HG02678 (cell line): Measurements from ENCODE around the gene MAD1L1.
A peak's percentile ranks its signal among the peaks of the same experiment; 100 is the strongest.

ENCODE experiments used
- ATAC-seq: cut with Tn5 transposase; IDR thresholded peaks from one replicate; pipeline ENCODE4 v1.9.1; 2021; ENCODE audit warnings: mild to moderate bottlenecking, moderate library complexity; ENCODE audit not compliant: unreplicated experiment

MAD1L1 gene

GRCh38 chr7:2141651-2142050, 91.1 kb downstream of the MAD1L1 start:
- ATAC-seq, result no peak

- ATAC-seq, result no peak
Observed at GRCh38 chr7:2141021-2141410, 91.7 kb downstream of the MAD1L1 start.

- ATAC-seq, result no peak
Observed at GRCh38 chr7:2140216-2141020, 92.3 kb downstream of the MAD1L1 start.

- no peak for ATAC-seq
Observed at GRCh38 chr7:2139004-2139699, 93.6 kb downstream of the MAD1L1 start.

- peak; percentile 67 for ATAC-seq
Observed at GRCh38 chr7:2138146-2138765, 94.5 kb downstream of the MAD1L1 start.

GRCh38 chr7:2134740-2135139, 98.0 kb downstream of the MAD1L1 start:
- no peak for ATAC-seq

- ATAC-seq, result no peak
Observed at GRCh38 chr7:2132243-2132642, 100.5 kb downstream of the MAD1L1 start.

GRCh38 chr7:2131800-2132199, 100.9 kb downstream of the MAD1L1 start:
- no peak for ATAC-seq

- ATAC-seq, result no peak
Observed at GRCh38 chr7:2131341-2131740, 101.4 kb downstream of the MAD1L1 start.

GRCh38 chr7:2130096-2130375, 102.7 kb downstream of the MAD1L1 start:
- ATAC-seq, result no peak

GRCh38 chr7:2129323-2130095, 103.2 kb downstream of the MAD1L1 start:
- ATAC-seq, result no peak

GRCh38 chr7:2128601-2129322, 104.0 kb downstream of the MAD1L1 start:
- ATAC-seq, result no peak

GRCh38 chr7:2126621-2127020, 106.1 kb downstream of the MAD1L1 start:
- ATAC-seq, result no peak

- no peak for ATAC-seq
Observed at GRCh38 chr7:2125931-2126330, 106.8 kb downstream of the MAD1L1 start.

- no peak for ATAC-seq
Observed at GRCh38 chr7:2124604-2125345, 108.0 kb downstream of the MAD1L1 start.

GRCh38 chr7:2123916-2124315, 108.8 kb downstream of the MAD1L1 start:
- ATAC-seq, result no peak

GRCh38 chr7:2123360-2123759, 109.4 kb downstream of the MAD1L1 start:
- no peak for ATAC-seq

GRCh38 chr7:2122651-2123050, 110.1 kb downstream of the MAD1L1 start:
- no peak for ATAC-seq

GRCh38 chr7:2120841-2121830, 111.6 kb downstream of the MAD1L1 start:
- ATAC-seq, result no peak
